IMR-90 (cell line): Measurements from ENCODE around the gene GJD2. TPM values are rescaled to one million over a fixed set of nuclear protein-coding genes. Genes with fewer than 3 reads are reported as not detected.

Experiments
- ATAC-seq: fragments of 200-7000 bp; cut with Tn5 transposase; 2 replicates; pipeline ENCODE4 v1.9.1; 2020; ENCODE audit warnings: low read depth, mild to moderate bottlenecking, moderate library complexity
- BruUV-seq: library from RNA; stranded (reverse); fragments of 400-500 nt; replicated peaks from 2 replicates; lab custom pipeline; 2021; lab: Mats Ljungman, UMichigan
- CTCF ChIA-PET: fragments of 300-600 bp; formaldehyde crosslinking; extraction: SDS; loops from one replicate; lab custom pipeline; 2021; ENCODE audit warnings: antibody characterized with exemption; lab: Yijun Ruan, JAX
- POLR2A ChIA-PET: fragments of 300-600 bp; sonication (Branson Sonifier 250); formaldehyde crosslinking; loops from one replicate; lab custom pipeline; 2022; ENCODE audit warnings: antibody characterized with exemption; ENCODE audit not compliant: unreplicated experiment; lab: Charles Lee
- DNase-seq: peaks from one replicate; pipeline ENCODE4 v3.0.0; 2013
- H2AFZ ChIP-seq: replicated peaks from 2 replicates; pipeline ENCODE3; 2013; ENCODE audit warnings: low read length, mild to moderate bottlenecking; ENCODE audit not compliant: poor library complexity
- H2AK5ac ChIP-seq: 2 replicates; pipeline ENCODE4 v1.6.1; 2013; ENCODE audit warnings: low read depth, low read length, inconsistent platforms
- H2AK9ac ChIP-seq: replicated peaks from 2 replicates; pipeline ENCODE3; 2013; ENCODE audit warnings: mild to moderate bottlenecking, low read depth, low read length, moderate library complexity; ENCODE audit not compliant: poor library complexity
- H2BK120ac ChIP-seq: 2 replicates; pipeline ENCODE4 v1.6.1; 2013; ENCODE audit warnings: low read depth, low read length, inconsistent platforms
- H2BK15ac ChIP-seq: 3 replicates; pipeline ENCODE4 v1.6.1; 2013; ENCODE audit warnings: low read depth, low read length, inconsistent platforms
- H2BK20ac ChIP-seq: 2 replicates; pipeline ENCODE4 v1.6.1; 2013; ENCODE audit warnings: low read depth, mild to moderate bottlenecking, inconsistent platforms, low read length, moderate library complexity
- H2BK5ac ChIP-seq: 2 replicates; pipeline ENCODE4 v1.6.1; 2013; ENCODE audit warnings: mild to moderate bottlenecking, low read depth, low read length, inconsistent platforms; ENCODE audit not compliant: poor library complexity, severe bottlenecking
- H3K14ac ChIP-seq: replicated peaks from 2 replicates; pipeline ENCODE4 v1.6.1; 2013; ENCODE audit warnings: low read depth, low read length, inconsistent platforms
- H3K18ac ChIP-seq: 2 replicates; pipeline ENCODE4 v1.6.1; 2013; ENCODE audit warnings: low read depth, low read length, control low read depth
- H3K23ac ChIP-seq: 2 replicates; pipeline ENCODE4 v1.6.1; 2013; ENCODE audit warnings: low read depth, low read length, inconsistent platforms
- H3K27ac ChIP-seq: 2 replicates; pipeline ENCODE4 v1.5.1; 2013; ENCODE audit warnings: mild to moderate bottlenecking, control low read depth, low read length; ENCODE audit not compliant: insufficient read depth
- H3K27me3 ChIP-seq: 2 replicates; pipeline ENCODE4 v1.6.1; 2013; ENCODE audit warnings: low read length; ENCODE audit not compliant: control insufficient read depth, insufficient read depth
- H3K36me3 ChIP-seq: 2 replicates; pipeline ENCODE4 v1.6.1; 2013; ENCODE audit warnings: low read length, mixed read lengths; ENCODE audit not compliant: control insufficient read depth, insufficient read depth
- H3K4ac ChIP-seq: 2 replicates; pipeline ENCODE4 v1.6.1; 2013; ENCODE audit warnings: low read depth, low read length, inconsistent platforms
- H3K4me1 ChIP-seq: 2 replicates; pipeline ENCODE4 v1.6.1; 2013; ENCODE audit warnings: low read length, mixed read lengths; ENCODE audit not compliant: control insufficient read depth, insufficient read depth
- H3K4me2 ChIP-seq: 2 replicates; pipeline ENCODE4 v1.6.1; 2013; ENCODE audit warnings: low read depth, mild to moderate bottlenecking, control low read depth, low read length, moderate library complexity
- H3K4me3 ChIP-seq: 2 replicates; pipeline ENCODE4 v1.5.1; 2013; ENCODE audit warnings: low read depth, mild to moderate bottlenecking, control low read depth, low read length, moderate library complexity; ENCODE audit not compliant: insufficient read depth
- H3K56ac ChIP-seq: 2 replicates; pipeline ENCODE4 v1.6.1; 2013; ENCODE audit warnings: low read length, inconsistent platforms; ENCODE audit not compliant: insufficient read depth; ENCODE audit errors: extremely low read depth
- H3K79me1 ChIP-seq, 2 experiments: 2 replicates each; pipeline ENCODE4 v1.6.1; 2013; ENCODE audit warnings: low read length in 2 of 2, inconsistent platforms in 1 of 2, low read depth in 1 of 2
- H3K9ac ChIP-seq: 2 replicates; pipeline ENCODE4 v1.6.1; 2013; ENCODE audit warnings: low read depth, low read length, control low read depth
- H3K9me1 ChIP-seq: 2 replicates; pipeline ENCODE4 v1.6.1; 2013; ENCODE audit warnings: low read length, inconsistent platforms; ENCODE audit not compliant: insufficient read depth
- H3K9me3 ChIP-seq: 2 replicates; pipeline ENCODE4 v1.6.1; 2013; ENCODE audit warnings: low read length; ENCODE audit not compliant: control insufficient read depth, insufficient read depth
- H4K20me1 ChIP-seq: 2 replicates; pipeline ENCODE4 v1.6.1; 2013; ENCODE audit warnings: low read length, inconsistent platforms; ENCODE audit not compliant: insufficient read depth
- H4K5ac ChIP-seq: 2 replicates; pipeline ENCODE4 v1.6.1; 2013; ENCODE audit warnings: mild to moderate bottlenecking, low read depth, low read length, control low read depth
- H4K8ac ChIP-seq, 2 experiments: 2 replicates each; pipeline ENCODE4 v1.6.1; 2013; ENCODE audit warnings: low read depth in 2 of 2, low read length in 2 of 2, control low read depth in 1 of 2, inconsistent platforms in 1 of 2
- H4K91ac ChIP-seq: 2 replicates; pipeline ENCODE4 v1.6.1; 2013; ENCODE audit warnings: low read depth, low read length, inconsistent platforms; ENCODE audit not compliant: insufficient read depth
- BHLHE40 ChIP-seq: fragments of 150-350 bp; IDR thresholded peaks from 2 replicates; pipeline ENCODE4 v1.6.1; 2016; ENCODE audit warnings: mild to moderate bottlenecking, low read depth, low read length
- CEBPB ChIP-seq: IDR thresholded peaks from 2 replicates; pipeline ENCODE4 v1.6.1; 2012; ENCODE audit warnings: low read depth, low read length, improper control_type of control experiment
- CHD1 ChIP-seq: IDR thresholded peaks from 2 replicates; pipeline ENCODE4 v1.6.1; 2012; ENCODE audit warnings: low read depth, low read length, improper control_type of control experiment
- CTCF ChIP-seq: conservative IDR thresholded peaks from 2 replicates; pipeline ENCODE4 v1.5.1; 2012; ENCODE audit warnings: mild to moderate bottlenecking, low read depth, low read length, improper control_type of control experiment
- ELK1 ChIP-seq: fragments of 150-350 bp; IDR thresholded peaks from 2 replicates; pipeline ENCODE4 v1.6.1; 2016; ENCODE audit warnings: low read depth, mild to moderate bottlenecking, low read length, moderate library complexity, borderline replicate concordance
- FOS ChIP-seq: fragments of 150-350 bp; IDR thresholded peaks from 2 replicates; pipeline ENCODE4 v1.6.1; 2016; ENCODE audit warnings: low read depth, low read length
- MAFK ChIP-seq: IDR thresholded peaks from 2 replicates; pipeline ENCODE4 v1.6.1; 2012; ENCODE audit warnings: low read depth, low read length, improper control_type of control experiment
- MAZ ChIP-seq: IDR thresholded peaks from 2 replicates; pipeline ENCODE4 v1.6.1; 2012; ENCODE audit warnings: low read depth, mild to moderate bottlenecking, low read length, improper control_type of control experiment, moderate library complexity, borderline replicate concordance
- MXI1 ChIP-seq: IDR thresholded peaks from 2 replicates; pipeline ENCODE4 v1.6.1; 2012; ENCODE audit warnings: low read depth, mild to moderate bottlenecking, low read length, moderate library complexity, borderline replicate concordance
- NFE2L2 ChIP-seq: fragments of 150-350 bp; IDR thresholded peaks from 2 replicates; pipeline ENCODE4 v1.6.1; 2016; ENCODE audit warnings: low read depth, mild to moderate bottlenecking, low read length
- POLR2A ChIP-seq: IDR thresholded peaks from 2 replicates; pipeline ENCODE4 v1.6.1; 2012; ENCODE audit warnings: mild to moderate bottlenecking, low read depth, low read length
- RAD21 ChIP-seq: IDR thresholded peaks from 2 replicates; pipeline ENCODE4 v1.6.1; 2012; ENCODE audit warnings: low read length, improper control_type of control experiment
- RCOR1 ChIP-seq: IDR thresholded peaks from 2 replicates; pipeline ENCODE4 v1.6.1; 2012; ENCODE audit warnings: mild to moderate bottlenecking, low read length, improper control_type of control experiment; ENCODE audit not compliant: insufficient replicate concordance
- RFX5 ChIP-seq: IDR thresholded peaks from 2 replicates; pipeline ENCODE4 v1.8.0; 2012; ENCODE audit warnings: low read depth, mild to moderate bottlenecking, low read length, moderate library complexity
- SMC3 ChIP-seq: fragments of 150-350 bp; IDR thresholded peaks from 2 replicates; pipeline ENCODE4 v1.6.1; 2016; ENCODE audit warnings: low read depth, mild to moderate bottlenecking, antibody characterized with exemption, low read length, moderate library complexity
- USF2 ChIP-seq: fragments of 150-350 bp; IDR thresholded peaks from 2 replicates; pipeline ENCODE4 v1.6.1; 2017; ENCODE audit warnings: mild to moderate bottlenecking, antibody characterized with exemption, low read length, low read depth
- WGBS, 2 experiments: methylation state at CpG; one replicate each; pipeline versions ENCODE4 v1.1.5 to v1.1.7; 2013; ENCODE audit warnings: missing lambda C conversion rate in 2 of 2; ENCODE audit not compliant: insufficient read length in 1 of 2; ENCODE audit errors: extremely low coverage in 2 of 2; 5-methylcytosine and 5-hydroxymethylcytosine counted together
- dilution Hi-C: fragments of 300-500 bp; cut with HindIII; formaldehyde crosslinking; loops from one replicate; pipeline ENCODE4 v1.14.3; 2018; ENCODE audit warnings: low sequenced_read_pairs; ENCODE audit not compliant: unreplicated experiment
- in situ Hi-C: fragments of 300-500 bp; cut with MboI; formaldehyde crosslinking; loops from 3 replicates; pipeline ENCODE4 v1.14.3; 2019; ENCODE audit warnings: low sequenced_read_pairs, inconsistent platforms, mixed read lengths
- intact Hi-C: fragments of 100-400 bp; cut with micrococcal nuclease; formaldehyde crosslinking; loops from 2 replicates; pipeline ENCODE4 v1.10.0; 2022
- polyA plus RNA-seq, 3 experiments: library from polyadenylated mRNA; depleted of rRNA; stranded (reverse); fragments of >200 nt; gene quantifications; 2 replicates each; pipeline ENCODE4 v1.2.3, GENCODE V29; 2012; ENCODE audit warnings: low replicate concordance in 1 of 3
- total RNA-seq: library from RNA; depleted of rRNA; stranded (reverse); fragments of >200 nt; gene quantifications from 2 replicates; pipeline ENCODE4 v1.2.3, GENCODE V29; 2012

Gene GJD2
- total and polyA plus RNA-seq, 2 of the 4 experiments (the other 2 are of a cell fraction), result not detected

DNA sequence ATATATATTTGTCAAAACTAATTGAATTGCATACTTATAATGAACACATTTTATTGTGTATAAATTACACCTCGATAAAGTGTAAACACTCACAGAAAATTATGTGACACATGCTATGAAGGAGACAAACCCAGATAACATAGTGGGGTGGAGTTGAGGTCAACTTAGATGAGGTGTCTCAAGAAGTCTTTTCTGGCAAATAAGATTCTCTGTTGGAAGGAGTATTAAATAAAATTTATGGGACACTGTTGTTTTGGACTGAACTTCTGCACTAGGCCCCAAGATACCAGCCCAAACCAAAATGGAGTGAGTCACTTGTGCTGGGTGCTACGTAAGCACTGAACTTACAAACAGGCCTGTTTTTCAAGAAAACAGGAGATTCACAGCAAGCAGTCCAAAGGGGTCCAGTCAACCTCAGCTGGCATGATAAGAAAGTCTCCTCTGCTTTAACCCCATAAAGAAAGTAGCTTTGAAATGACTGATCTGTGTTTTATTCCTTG lies 21.9 kb upstream of the GJD2 start:
- no peak overlapping the region for H3K18ac ChIP-seq
- H2AK5ac ChIP-seq, result no peak overlapping the region
- H3K4me1 ChIP-seq, result no peaks in the 10 kb centered on the region
- H3K56ac ChIP-seq, result no peak overlapping the region
- H2BK5ac ChIP-seq, result no peak overlapping the region
- H3K4me2 ChIP-seq, result no peak overlapping the region
- H3K36me3 ChIP-seq, result no peaks in the 10 kb centered on the region
- no TSS peak for BruUV-seq
- no peak overlapping the region for H4K91ac ChIP-seq
- no peak overlapping the region for H3K9ac ChIP-seq
- H3K27ac ChIP-seq, result no peak overlapping the region
- no peak for DNase-seq
- no peak for ATAC-seq
- H2BK120ac ChIP-seq, result no peak overlapping the region
- no peaks in the 10 kb centered on the region for H4K20me1 ChIP-seq
- WGBS, 2 experiments, result no CpG with 5 or more reads among the region's 2 CpGs
- no peak overlapping the region for H3K4ac ChIP-seq
- H2BK15ac ChIP-seq, result no peak overlapping the region
- no peak overlapping the region for H4K5ac ChIP-seq
- H3K9me3 ChIP-seq, result no peaks in the 10 kb centered on the region; the same call in 1 of the 2 replicates
- intact Hi-C loops, result no loop called here
- CTCF ChIA-PET, result interaction anchor here (0.9 kb wide), 1 partner anchor 67 kb away, joined by 3 read pairs; no protein-coding TSS in a partner anchor
- TF ChIP-seq BHLHE40, result no peak
- TF ChIP-seq RFX5, result no peak
- no peak for TF ChIP-seq ELK1
- no peak for TF ChIP-seq MAFK
- no peak for TF ChIP-seq SMC3
- TF ChIP-seq FOS, result no peak
- TF ChIP-seq MAZ, result no peak
- no peak for TF ChIP-seq USF2
- TF ChIP-seq CTCF, result no peak
- no peak for TF ChIP-seq POLR2A
- no peak for TF ChIP-seq CHD1
- TF ChIP-seq RCOR1, result no peak
- no peak for TF ChIP-seq NFE2L2
- no peak for TF ChIP-seq MXI1
- no peak for TF ChIP-seq CEBPB
- no peak for TF ChIP-seq RAD21
- H2AFZ ChIP-seq, result no peak overlapping the region
- H3K27me3 ChIP-seq, result peaks cover 19% of the 10 kb centered on the region
- H3K4me3 ChIP-seq, result no peak overlapping the region
- H3K79me1 ChIP-seq, result no peaks in the 10 kb centered on the region
- H2AK9ac ChIP-seq, result no peak overlapping the region
- no peak overlapping the region for H2BK20ac ChIP-seq
- POLR2A ChIA-PET, result no interaction called here
- dilution Hi-C loops, result no loop called here
- H3K23ac ChIP-seq, result no peak overlapping the region
- no peak overlapping the region for H4K8ac ChIP-seq
- in situ Hi-C loops, result no loop called here
- no peak overlapping the region for H3K14ac ChIP-seq
- no peaks in the 10 kb centered on the region for H3K9me1 ChIP-seq
